Endothelial cell (in vitro differentiated cells): ENCODE data around the gene DNAJB8. TPM values are rescaled to one million over a fixed set of nuclear protein-coding genes. Genes with fewer than 3 reads are reported as not detected.

Experiments used
- DNase-seq: peaks from one replicate; pipeline ENCODE4 v3.0.0; 2021; ENCODE audit warnings: low spot score
- H3K27ac Mint-ChIP-seq: one replicate; pipeline ENCODE4 v1.8.0; 2021; ENCODE audit warnings: mixed read lengths, inconsistent platforms; ENCODE audit not compliant: unreplicated experiment
- H3K27me3 Mint-ChIP-seq: one replicate; pipeline ENCODE4 v1.8.0; 2021; ENCODE audit warnings: mild to moderate bottlenecking, moderate library complexity, mixed read lengths, inconsistent platforms; ENCODE audit not compliant: unreplicated experiment
- H3K36me3 Mint-ChIP-seq: one replicate; pipeline ENCODE4 v1.8.0; 2021; ENCODE audit warnings: mild to moderate bottlenecking, low read depth, mixed read lengths, inconsistent platforms; ENCODE audit not compliant: unreplicated experiment
- H3K4me1 Mint-ChIP-seq: one replicate; pipeline ENCODE4 v1.8.0; 2021; ENCODE audit warnings: mild to moderate bottlenecking, mixed read lengths, inconsistent platforms; ENCODE audit not compliant: unreplicated experiment
- H3K4me3 Mint-ChIP-seq: one replicate; pipeline ENCODE4 v1.8.0; 2021; ENCODE audit warnings: mild to moderate bottlenecking, mixed read lengths, inconsistent platforms; ENCODE audit not compliant: unreplicated experiment
- H3K9me3 Mint-ChIP-seq: one replicate; pipeline ENCODE4 v1.8.0; 2021; ENCODE audit warnings: mixed read lengths, inconsistent platforms; ENCODE audit not compliant: unreplicated experiment
- CTCF ChIP-seq: fragments of 200-600 bp; sonication (generic); IDR thresholded peaks from one replicate; pipeline ENCODE4 v1.5.0; 2021; ENCODE audit warnings: antibody characterized with exemption; ENCODE audit not compliant: unreplicated experiment
- total RNA-seq: library from RNA; stranded (reverse); fragmentation: NEBNext Ultra II Directional; extraction: Animal tissue kit (Norgen Biotek cat#: 25700); gene quantifications from one replicate; pipeline ENCODE4 v1.2.1, GENCODE V29; 2021; ENCODE audit not compliant: unreplicated experiment

DNAJB8 gene
- total RNA-seq, 1 donor from 2014 or later = not detected

GRCh38 chr3:128449111-128449638 lies 17.5 kb downstream of the DNAJB8 start:
- H3K27me3 Mint-ChIP-seq = peaks cover 30% of the 10 kb centered on the region
- H3K4me3 Mint-ChIP-seq = peak overlapping the region; percentile 10
- H3K27ac Mint-ChIP-seq = peak overlapping the region; percentile 88
- no peak for TF ChIP-seq CTCF
- H3K4me1 Mint-ChIP-seq = peaks cover 24% of the 10 kb centered on the region
- peaks cover 17% of the 10 kb centered on the region for H3K36me3 Mint-ChIP-seq
- H3K9me3 Mint-ChIP-seq = no peaks in the 10 kb centered on the region
- DNase-seq = no peak

- peak overlapping the region; percentile 88 for H3K27ac Mint-ChIP-seq
- peaks cover 33% of the 10 kb centered on the region for H3K27me3 Mint-ChIP-seq
- DNase-seq = no peak
- peak overlapping the region; percentile 10 for H3K4me3 Mint-ChIP-seq
- H3K36me3 Mint-ChIP-seq = peaks cover 17% of the 10 kb centered on the region
- no peak for TF ChIP-seq CTCF
- H3K4me1 Mint-ChIP-seq = peaks cover 24% of the 10 kb centered on the region
- no peaks in the 10 kb centered on the region for H3K9me3 Mint-ChIP-seq
These were observed 18.2 kb downstream of the DNAJB8 start for GRCh38 chr3:128448491-128448890.

- Mint-ChIP-seq H3K9me3 (no peaks in the 10 kb centered on the region), H3K27me3 (peaks cover 34% of the 10 kb centered on the region), H3K4me1 (peaks cover 24% of the 10 kb centered on the region), H3K27ac (no peak overlapping the region), H3K36me3 (peaks cover 21% of the 10 kb centered on the region), H3K4me3 (no peak overlapping the region)
- no peak for TF ChIP-seq CTCF
- no peak for DNase-seq
These were observed 19.1 kb downstream of the DNAJB8 start for GRCh38 chr3:128447561-128448013.

GRCh38 chr3:128446821-128447220 lies 19.9 kb downstream of the DNAJB8 start:
- Mint-ChIP-seq H3K9me3 (no peaks in the 10 kb centered on the region), H3K27ac (no peak overlapping the region), H3K4me1 (peaks cover 24% of the 10 kb centered on the region), H3K27me3 (peaks cover 33% of the 10 kb centered on the region), H3K36me3 (peaks cover 21% of the 10 kb centered on the region), H3K4me3 (no peak overlapping the region)
- DNase-seq = no peak
- no peak for TF ChIP-seq CTCF

- H3K4me3 Mint-ChIP-seq = no peak overlapping the region
- peaks cover 25% of the 10 kb centered on the region for H3K27me3 Mint-ChIP-seq
- H3K27ac Mint-ChIP-seq = no peak overlapping the region
- H3K36me3 Mint-ChIP-seq = peaks cover 16% of the 10 kb centered on the region
- TF ChIP-seq CTCF = no peak
- DNase-seq = no peak
- peaks cover 23% of the 10 kb centered on the region for H3K4me1 Mint-ChIP-seq
- H3K9me3 Mint-ChIP-seq = no peaks in the 10 kb centered on the region
These were observed 21.3 kb downstream of the DNAJB8 start for GRCh38 chr3:128445357-128445756.
